ENCODE measurements around the gene ACP3. TPM values are rescaled to one million over a fixed set of nuclear protein-coding genes. Genes with fewer than 3 reads are reported as not detected.

The ACP3 gene
- total and polyA plus RNA-seq, 9 of the 15 experiments (the other 6 are each of a cell fraction or from before 2014, with no cell fraction given), result 0.08 to 1.1 (median 0.21) TPM

DNA sequence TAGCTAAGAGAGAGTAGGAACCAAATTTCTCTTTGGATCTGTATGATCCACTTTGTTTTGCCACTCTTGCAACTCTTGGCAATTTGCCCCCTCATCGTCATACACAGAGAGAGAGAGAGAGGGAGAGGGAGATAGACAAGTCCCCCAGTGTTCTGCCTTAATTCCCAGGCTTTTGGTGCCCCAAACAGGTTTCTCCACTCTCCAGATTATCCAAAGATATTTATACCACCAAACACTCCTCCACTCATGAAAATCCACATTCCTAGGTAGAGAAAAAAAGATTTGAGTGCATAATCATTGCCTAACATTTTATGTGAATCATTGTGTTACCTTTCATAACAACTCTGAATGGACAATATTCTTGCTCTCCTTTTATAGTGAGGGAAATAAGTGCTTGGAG is 15.3 kb downstream of the ACP3 start:
- no peak for TF ChIP-seq CBX2 (IDR thresholded peaks at IDR 0.05; ENCODE audit: insufficient read depth, low read length, poor library complexity, severe bottlenecking)
- H3K9me1 ChIP-seq (ENCODE audit: control insufficient read depth, insufficient read depth, low read length), result no peaks in the 10 kb centered on the region
- no peaks in the 10 kb centered on the region for H3K9me3 ChIP-seq (replicated peaks; ENCODE audit: control insufficient read depth, insufficient read depth, low read depth, low read length)
- CTCF ChIA-PET (ENCODE audit: low intra/inter-chr PET ratio), result no interaction called here
- no peak overlapping the region for H3K4me3 ChIP-seq
- in situ Hi-C loops (cut with MboI), result no loop called here
- BruUV-seq (replicated peaks), result no TSS peak
- H3K36me3 ChIP-seq (ENCODE audit: control insufficient read depth, insufficient read depth, low read length), result no peaks in the 10 kb centered on the region
- H4K20me1 ChIP-seq (replicated peaks; ENCODE audit: control insufficient read depth, insufficient read depth, low read length), result no peaks in the 10 kb centered on the region
- no peaks in the 10 kb centered on the region; a peak in 1 of 5 replicates for H3K27me3 ChIP-seq (ENCODE audit: control insufficient read depth in 2 of 2, insufficient read depth in 2 of 2, low read length in 2 of 2)
- no peak overlapping the region for H3K9ac ChIP-seq (ENCODE audit: insufficient read depth in 1 of 2, low read depth in 2 of 2, low read length in 2 of 2)
- no peak for DNase-seq (ENCODE audit: extremely low read depth in 1 of 4, low spot score in 3 of 4)
- no peak overlapping the region for H2AFZ ChIP-seq (ENCODE audit: low read depth, low read length)
- ATAC-seq, result no peak
- no peak for FAIRE-seq
- WGBS (ENCODE audit: insufficient coverage, low coverage, missing lambda C conversion rate), result 0% methylated on average over 1 of the region's 1 CpG
- no peak overlapping the region for H3K4me2 ChIP-seq (ENCODE audit: insufficient read depth, low read length)
- H3K27ac ChIP-seq (ENCODE audit: extremely low read depth, low read depth, low read length), result no peak overlapping the region
- H3K4me1 ChIP-seq (replicated peaks in 1 of 2; ENCODE audit: control insufficient read depth in 2 of 2, insufficient read depth in 2 of 2, low read length in 2 of 2), result no peaks in the 10 kb centered on the region
- no peaks in the 10 kb centered on the region for H3K79me2 ChIP-seq (ENCODE audit: control insufficient read depth, insufficient read depth, low read length)
- intact Hi-C loops (cut with micrococcal nuclease), result no loop called here
- POLR2A ChIA-PET, result no interaction called here

- no peaks in the 10 kb centered on the region for H3K9me3 ChIP-seq (replicated peaks; ENCODE audit: control insufficient read depth, insufficient read depth, low read depth, low read length)
- no peak overlapping the region for H3K4me3 ChIP-seq
- H3K9me1 ChIP-seq (ENCODE audit: control insufficient read depth, insufficient read depth, low read length), result no peaks in the 10 kb centered on the region
- no peak overlapping the region for H3K4me2 ChIP-seq (ENCODE audit: insufficient read depth, low read length)
- no peak overlapping the region for H3K27ac ChIP-seq (ENCODE audit: extremely low read depth, low read depth, low read length)
- in situ Hi-C loops (cut with MboI), result no loop called here
- H4K20me1 ChIP-seq (replicated peaks; ENCODE audit: control insufficient read depth, insufficient read depth, low read length), result no peaks in the 10 kb centered on the region
- WGBS (ENCODE audit: insufficient coverage, low coverage, missing lambda C conversion rate), result 0% methylated on average over 2 of the region's 2 CpGs
- intact Hi-C loops (cut with micrococcal nuclease), result no loop called here
- DNase-seq (ENCODE audit: extremely low read depth in 1 of 4, low spot score in 3 of 4), result no peak
- no peaks in the 10 kb centered on the region for H3K79me2 ChIP-seq (ENCODE audit: control insufficient read depth, insufficient read depth, low read length)
- H3K9ac ChIP-seq (ENCODE audit: insufficient read depth in 1 of 2, low read depth in 2 of 2, low read length in 2 of 2), result no peak overlapping the region
- no peaks in the 10 kb centered on the region for H3K36me3 ChIP-seq (ENCODE audit: control insufficient read depth, insufficient read depth, low read length)
- POLR2A ChIA-PET, result no interaction called here
- CTCF ChIA-PET (ENCODE audit: low intra/inter-chr PET ratio), result interaction anchor here (0.8 to 2.4 kb wide), 2 partner anchors 11 to 85 kb away, joined by 3 to 13 read pairs; no protein-coding TSS in a partner anchor
- H3K4me1 ChIP-seq (replicated peaks in 1 of 2; ENCODE audit: control insufficient read depth in 2 of 2, insufficient read depth in 2 of 2, low read length in 2 of 2), result no peaks in the 10 kb centered on the region
- no peak for ATAC-seq
- no peak for FAIRE-seq
- no TSS peak for BruUV-seq (replicated peaks)
- TF ChIP-seq CEBPB (tag; IDR thresholded peaks at IDR 0.05) (0 out of 2 replicates have a peak, but pooled peaks have one; percentile 20), CEBPG (CRISPR knock-in tag; IDR thresholded peaks at IDR 0.05) (no peak), CEBPG (tag; conservative IDR thresholded peaks at IDR 0.05 in 1 of 2, IDR thresholded peaks at IDR 0.05 in 1 of 2) (0 out of 4 replicates have a peak, but pooled peaks of 1 of the 2 experiments have one; percentile 14), SMAD2 (IDR thresholded peaks at IDR 0.05; ENCODE audit: low read depth, low read length) (no peak)
- no peak overlapping the region for H2AFZ ChIP-seq (ENCODE audit: low read depth, low read length)
- no peaks in the 10 kb centered on the region; a peak in 1 of 5 replicates for H3K27me3 ChIP-seq (ENCODE audit: control insufficient read depth in 2 of 2, insufficient read depth in 2 of 2, low read length in 2 of 2)
Measured at GRCh38 chr3:132341746-132342145, 24.5 kb downstream of the ACP3 start.

All from K562 (cell line).